Mesenchymal stem cell (in vitro differentiated cells and primary cell): Measurements from ENCODE around the gene AMT.

ENCODE experiments used
- DNase-seq: peaks from one replicate; pipeline ENCODE4 v3.0.0-alpha.2; 2013
- H2AFZ ChIP-seq: one replicate; pipeline ENCODE4 v1.6.1; 2013; ENCODE audit warnings: low read depth, mild to moderate bottlenecking, control low read depth, inconsistent platforms, low read length, moderate library complexity
- H2AK5ac ChIP-seq: 2 replicates; pipeline ENCODE4 v1.6.1; 2013; ENCODE audit warnings: low read length, moderate library complexity, mild to moderate bottlenecking, inconsistent platforms; ENCODE audit not compliant: severe bottlenecking
- H2BK120ac ChIP-seq: one replicate; pipeline ENCODE4 v1.6.1; 2013; ENCODE audit warnings: low read depth, mild to moderate bottlenecking, inconsistent platforms, low read length, moderate library complexity
- H2BK12ac ChIP-seq, 2 experiments: one replicate each; pipeline ENCODE4 v1.6.1; 2013; ENCODE audit warnings: inconsistent platforms in 2 of 2, low read length in 2 of 2, mild to moderate bottlenecking in 2 of 2, moderate library complexity in 2 of 2, control low read depth in 1 of 2
- H2BK15ac ChIP-seq: one replicate; pipeline ENCODE4 v1.6.1; 2013; ENCODE audit warnings: mild to moderate bottlenecking, low read depth, inconsistent platforms; ENCODE audit not compliant: poor library complexity, severe bottlenecking
- H2BK5ac ChIP-seq: 2 replicates; pipeline ENCODE4 v1.6.1; 2013; ENCODE audit warnings: low read depth, mild to moderate bottlenecking, low read length, control low read depth, inconsistent platforms; ENCODE audit not compliant: poor library complexity, severe bottlenecking
- H3K14ac ChIP-seq, 2 experiments: one replicate each; pipeline ENCODE4 v1.6.1; 2013; ENCODE audit warnings: inconsistent platforms in 2 of 2, low read length in 2 of 2, control low read depth in 1 of 2, mild to moderate bottlenecking in 1 of 2, moderate library complexity in 1 of 2
- H3K18ac ChIP-seq, 2 experiments: one replicate each; pipeline ENCODE4 v1.6.1; 2013; ENCODE audit warnings: inconsistent platforms in 2 of 2, low read length in 2 of 2, control low read depth in 1 of 2, low read depth in 1 of 2, mild to moderate bottlenecking in 1 of 2
- H3K23ac ChIP-seq, 2 experiments: one replicate each; pipeline ENCODE4 v1.6.1; 2013; ENCODE audit warnings: inconsistent platforms in 2 of 2, low read length in 2 of 2, mild to moderate bottlenecking in 2 of 2, moderate library complexity in 2 of 2, control low read depth in 1 of 2
- H3K27ac ChIP-seq: 2 replicates; pipeline ENCODE4 v1.5.1; 2013; ENCODE audit warnings: mild to moderate bottlenecking, moderate library complexity, low read length, control low read depth, inconsistent platforms; ENCODE audit not compliant: poor library complexity, severe bottlenecking
- H3K27me3 ChIP-seq, 2 experiments: 2 replicates each; pipeline versions ENCODE4 v1.6.1 to v1.7.0; 2013; ENCODE audit warnings: low read length in 2 of 2, mild to moderate bottlenecking in 2 of 2, moderate library complexity in 2 of 2, control low read depth in 1 of 2, inconsistent platforms in 1 of 2; ENCODE audit not compliant: control insufficient read depth in 1 of 2, insufficient read depth in 1 of 2
- H3K36me3 ChIP-seq, 2 experiments: 2 replicates each; pipeline versions ENCODE4 v1.6.1 to v1.7.0; 2013; ENCODE audit warnings: low read length in 2 of 2, control low read depth in 1 of 2, inconsistent platforms in 1 of 2, low read depth in 1 of 2, mild to moderate bottlenecking in 1 of 2; ENCODE audit not compliant: insufficient read depth in 2 of 2, control insufficient read depth in 1 of 2
- H3K4ac ChIP-seq, 2 experiments: one replicate each; pipeline ENCODE4 v1.6.1; 2013; ENCODE audit warnings: inconsistent platforms in 2 of 2, low read length in 2 of 2, mild to moderate bottlenecking in 2 of 2, moderate library complexity in 2 of 2, control low read depth in 1 of 2, low read depth in 1 of 2
- H3K4me1 ChIP-seq: 2 replicates; pipeline ENCODE4 v1.6.1; 2013; ENCODE audit warnings: low read depth, low read length, control low read depth; ENCODE audit not compliant: control insufficient read depth, insufficient read depth
- H3K4me2 ChIP-seq: 2 replicates; pipeline ENCODE4 v1.6.1; 2013; ENCODE audit warnings: low read length, mild to moderate bottlenecking, inconsistent platforms; ENCODE audit not compliant: poor library complexity, severe bottlenecking
- H3K4me3 ChIP-seq, 2 experiments: 2 replicates each; pipeline versions ENCODE4 v1.5.1 to v1.7.0; 2013; ENCODE audit warnings: low read length in 2 of 2, mild to moderate bottlenecking in 2 of 2, control low read depth in 1 of 2, low read depth in 1 of 2; ENCODE audit not compliant: insufficient read depth in 1 of 2
- H3K79me1 ChIP-seq: replicated peaks from 2 replicates; pipeline ENCODE4 v1.6.1; 2013; ENCODE audit warnings: mild to moderate bottlenecking, control low read depth, low read length, inconsistent platforms; ENCODE audit not compliant: poor library complexity, severe bottlenecking
- H3K9ac ChIP-seq: 2 replicates; pipeline ENCODE4 v1.7.0; 2013; ENCODE audit warnings: mild to moderate bottlenecking, low read length, moderate library complexity
- H3K9me3 ChIP-seq: 2 replicates; pipeline ENCODE4 v1.7.0; 2013; ENCODE audit warnings: mild to moderate bottlenecking, low read length; ENCODE audit not compliant: control insufficient read depth
- H4K8ac ChIP-seq: one replicate; pipeline ENCODE4 v1.6.1; 2013; ENCODE audit warnings: inconsistent platforms, mild to moderate bottlenecking, low read length, moderate library complexity
- H4K91ac ChIP-seq: one replicate; pipeline ENCODE4 v1.6.1; 2013; ENCODE audit warnings: mild to moderate bottlenecking, low read length, inconsistent platforms
- WGBS: methylation state at CpG from one replicate; pipeline ENCODE4 v1.1.7; 2013; ENCODE audit warnings: mixed read lengths; 5-methylcytosine and 5-hydroxymethylcytosine counted together

Gene AMT

DNA sequence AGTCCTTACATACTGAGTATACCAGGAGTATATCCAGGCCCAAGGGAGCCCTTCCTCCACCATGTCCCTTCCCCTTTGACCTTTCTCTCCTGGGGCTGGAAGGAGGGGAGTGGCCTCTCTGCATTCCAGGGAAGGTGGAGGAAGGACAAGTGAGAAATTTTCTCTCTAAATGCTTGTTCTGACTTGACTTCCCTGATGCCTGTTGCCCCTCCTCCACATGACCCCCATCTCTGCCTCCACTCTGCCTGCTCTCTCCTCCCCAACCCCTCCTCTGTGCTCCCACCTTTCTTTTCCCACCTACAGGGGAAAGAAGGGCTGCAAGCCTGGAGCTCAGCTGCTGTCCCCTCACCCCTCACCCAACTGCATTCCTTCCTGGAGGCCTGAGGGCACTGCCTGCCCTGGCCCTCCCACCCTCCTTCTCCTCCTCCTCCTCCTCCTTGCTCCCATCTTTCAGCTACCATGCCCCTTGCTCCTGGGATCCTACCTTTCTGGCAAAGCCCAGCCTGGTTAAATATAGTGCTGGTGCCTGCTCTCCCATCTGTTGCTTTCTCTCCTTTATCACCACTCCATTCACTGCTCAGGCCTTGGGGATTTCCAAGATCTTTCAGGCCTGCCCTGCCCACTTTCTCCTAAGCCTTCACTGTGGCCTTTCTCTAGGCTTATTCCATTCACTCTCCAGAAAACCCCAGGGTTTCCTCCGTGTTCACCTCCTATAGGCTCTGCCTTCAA lies 39.3 kb upstream of the AMT start:
- Histone ChIP-seq H3K18ac (peak overlapping the region; percentile 63 to 70), H3K4ac (peak overlapping the region; percentile 6 to 37), H4K91ac (peak overlapping the region; percentile 79), H3K14ac (peak overlapping the region in 1 of 2 experiments; percentile 4), H4K8ac (peak overlapping the region; percentile 89), H3K23ac (no peak overlapping the region), H3K79me1 (no peaks in the 10 kb centered on the region), H3K9me3 (no peaks in the 10 kb centered on the region), H3K27ac (peak overlapping the region; percentile 22), H3K36me3 (no peaks in the 10 kb centered on the region), H2AK5ac (no peak overlapping the region), H3K27me3 (peaks cover 0 to 3% of the 10 kb centered on the region in 2 experiments), H2BK12ac (peak overlapping the region in 1 of 2 experiments; percentile 22), H3K9ac (peak overlapping the region; percentile 47), H2BK5ac (no peak overlapping the region), H3K4me3 (no peak overlapping the region), H3K4me1 (peaks cover 14% of the 10 kb centered on the region), H3K4me2 (no peak overlapping the region), H2BK120ac (no peak overlapping the region), H2BK15ac (no peak overlapping the region), H2AFZ (peak overlapping the region; percentile 32)
- peak; percentile 72 for DNase-seq
- WGBS, result 0% methylated on average over 1 of the region's 1 CpG

GRCh38 chr3:49460956-49461355 lies 38.7 kb upstream of the AMT start:
- H3K27me3 ChIP-seq, result peaks cover 0 to 3% of the 10 kb centered on the region in 2 experiments
- peak overlapping the region; percentile 79 for H4K91ac ChIP-seq
- H3K9ac ChIP-seq, result no peak overlapping the region
- H3K9me3 ChIP-seq, result no peaks in the 10 kb centered on the region
- no peak overlapping the region for H3K27ac ChIP-seq
- H2AFZ ChIP-seq, result peak overlapping the region; percentile 32
- no peak for DNase-seq
- H3K4ac ChIP-seq, result no peak overlapping the region
- peak overlapping the region in 1 of 2 experiments; percentile 12 for H2BK12ac ChIP-seq
- H4K8ac ChIP-seq, result peak overlapping the region; percentile 89
- no peak overlapping the region for H3K4me3 ChIP-seq
- no peak overlapping the region for H3K14ac ChIP-seq
- H2AK5ac ChIP-seq, result peak overlapping the region; percentile 26
- H3K4me2 ChIP-seq, result no peak overlapping the region
- WGBS, result 82% methylated on average over 4 of the region's 4 CpGs
- no peaks in the 10 kb centered on the region for H3K36me3 ChIP-seq
- peak overlapping the region; percentile 22 to 58 for H3K18ac ChIP-seq
- no peak overlapping the region for H3K23ac ChIP-seq
- H3K4me1 ChIP-seq, result peaks cover 15% of the 10 kb centered on the region
- peak overlapping the region; percentile 26 for H2BK15ac ChIP-seq
- no peak overlapping the region for H2BK120ac ChIP-seq
- H3K79me1 ChIP-seq, result no peaks in the 10 kb centered on the region
- no peak overlapping the region for H2BK5ac ChIP-seq

DNA sequence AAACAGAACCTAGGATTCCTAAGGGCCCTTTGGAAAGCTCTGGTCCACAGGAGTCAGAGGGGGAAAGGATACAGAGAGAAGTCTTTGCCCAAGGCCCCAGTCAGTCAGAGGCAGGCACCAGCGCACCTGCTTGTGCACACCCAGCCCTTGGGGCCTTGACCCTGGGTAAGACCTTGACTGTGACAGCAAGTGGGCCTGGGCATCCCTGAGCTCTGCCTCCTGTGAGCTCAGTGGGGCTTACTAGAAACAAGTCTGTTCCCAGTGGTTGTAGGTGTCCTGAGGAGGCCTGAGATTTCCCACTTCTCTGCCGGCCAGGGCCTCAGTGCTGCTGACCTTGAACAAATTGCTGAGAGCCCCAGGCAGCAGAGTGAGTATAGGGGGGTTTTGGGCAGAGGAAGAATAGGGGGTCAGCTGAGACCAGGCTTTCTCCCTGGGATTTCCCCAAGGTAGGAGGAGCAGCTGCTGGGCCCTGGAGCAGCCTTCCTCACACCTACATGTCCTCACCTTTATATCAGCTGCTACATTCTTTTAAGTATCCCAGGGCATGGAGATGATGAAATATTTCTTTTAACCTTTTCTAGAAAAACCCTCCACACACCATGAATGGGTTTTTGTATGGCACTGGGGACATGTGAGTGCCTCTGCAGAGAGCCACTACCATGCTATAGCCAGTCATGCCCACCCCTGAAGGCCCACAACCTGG lies 38.1 kb upstream of the AMT start:
- no peak for DNase-seq
- peak overlapping the region; percentile 76 for H4K91ac ChIP-seq
- no peak overlapping the region for H3K9ac ChIP-seq
- 92% methylated on average over 2 of the region's 2 CpGs for WGBS
- peaks cover 0 to 3% of the 10 kb centered on the region in 2 experiments for H3K27me3 ChIP-seq
- no peak overlapping the region for H2AFZ ChIP-seq
- H3K4me1 ChIP-seq, result peaks cover 15% of the 10 kb centered on the region
- H3K18ac ChIP-seq, result no peak overlapping the region
- H3K79me1 ChIP-seq, result no peaks in the 10 kb centered on the region
- H2BK15ac ChIP-seq, result no peak overlapping the region
- H3K4me3 ChIP-seq, result no peak overlapping the region
- H4K8ac ChIP-seq, result no peak overlapping the region
- no peak overlapping the region for H2BK5ac ChIP-seq
- no peak overlapping the region for H3K4ac ChIP-seq
- no peaks in the 10 kb centered on the region for H3K36me3 ChIP-seq
- peak overlapping the region; percentile 26 for H2AK5ac ChIP-seq
- H3K9me3 ChIP-seq, result no peaks in the 10 kb centered on the region
- no peak overlapping the region for H3K4me2 ChIP-seq
- H3K14ac ChIP-seq, result no peak overlapping the region
- H2BK12ac ChIP-seq, result no peak overlapping the region
- H3K27ac ChIP-seq, result no peak overlapping the region
- H3K23ac ChIP-seq, result no peak overlapping the region
- H2BK120ac ChIP-seq, result no peak overlapping the region

- peaks cover 0 to 3% of the 10 kb centered on the region in 2 experiments for H3K27me3 ChIP-seq
- no peak overlapping the region for H3K18ac ChIP-seq
- H4K8ac ChIP-seq, result no peak overlapping the region
- H4K91ac ChIP-seq, result no peak overlapping the region
- H3K4me3 ChIP-seq, result no peak overlapping the region
- no peak overlapping the region for H2AFZ ChIP-seq
- no peak overlapping the region for H3K4ac ChIP-seq
- H3K9ac ChIP-seq, result no peak overlapping the region
- no peaks in the 10 kb centered on the region for H3K9me3 ChIP-seq
- no peak overlapping the region for H2AK5ac ChIP-seq
- no peak overlapping the region for H3K27ac ChIP-seq
- no peak overlapping the region for H2BK15ac ChIP-seq
- WGBS, result 89% methylated on average over 3 of the region's 3 CpGs
- peaks cover 16% of the 10 kb centered on the region for H3K4me1 ChIP-seq
- H2BK5ac ChIP-seq, result no peak overlapping the region
- H2BK12ac ChIP-seq, result no peak overlapping the region
- H3K36me3 ChIP-seq, result no peaks in the 10 kb centered on the region
- H2BK120ac ChIP-seq, result no peak overlapping the region
- no peak overlapping the region for H3K23ac ChIP-seq
- no peaks in the 10 kb centered on the region for H3K79me1 ChIP-seq
- DNase-seq, result no peak
- no peak overlapping the region for H3K4me2 ChIP-seq
- no peak overlapping the region for H3K14ac ChIP-seq
Measured at GRCh38 chr3:49456466-49456865, 34.2 kb upstream of the AMT start.
